Stimulated activated CD8-positive, alpha-beta memory T cell treated with anti-CD3 and anti-CD28 coated beads, Interleukin-2, amount 100 ng/mL, for 1 hour (primary cell): ENCODE measurements around the gene BBS12.

Experiments used
- DNase-seq, 2 donors: peaks; one replicate each; pipeline ENCODE4 v3.0.0-alpha.2; 2020; ENCODE audit warnings: low read depth in 2 of 2

The BBS12 gene

GRCh38 chr4:122715221-122715620, 17.3 kb upstream of the BBS12 start:
- DNase-seq = no peak

GRCh38 chr4:122716825-122717448, 15.6 kb upstream of the BBS12 start:
- peak; percentile 30 to 46 for DNase-seq

- no peak for DNase-seq
Measured at GRCh38 chr4:122718281-122718680, 14.2 kb upstream of the BBS12 start.

- DNase-seq = no peak
Measured at GRCh38 chr4:122722256-122722655, 10.2 kb upstream of the BBS12 start.

GRCh38 chr4:122728856-122729255, 3.6 kb upstream of the BBS12 start:
- DNase-seq = no peak

- no peak for DNase-seq
Measured at GRCh38 chr4:122731676-122732075, 828 bp upstream of the BBS12 start.

- DNase-seq = no peak
Measured at GRCh38 chr4:122733787-122734120, 1.2 kb downstream of the BBS12 start.

- DNase-seq = no peak
Measured at GRCh38 chr4:122739174-122739573, 6.7 kb downstream of the BBS12 start.

GRCh38 chr4:122742933-122743829, 10.7 kb downstream of the BBS12 start:
- no peak for DNase-seq

- no peak for DNase-seq
Measured at GRCh38 chr4:122744229-122744628, 11.7 kb downstream of the BBS12 start.

- DNase-seq = no peak
Measured at GRCh38 chr4:122746485-122746965, 14.0 kb downstream of the BBS12 start.

- no peak for DNase-seq
Measured at GRCh38 chr4:122747068-122747467, 14.6 kb downstream of the BBS12 start.

- DNase-seq = no peak
Measured at GRCh38 chr4:122747883-122748282, 15.4 kb downstream of the BBS12 start.

GRCh38 chr4:122749704-122750454, 17.4 kb downstream of the BBS12 start:
- DNase-seq = no peak

- no peak for DNase-seq
Measured at GRCh38 chr4:122755675-122756074, 23.2 kb downstream of the BBS12 start.

GRCh38 chr4:122758033-122758432, 25.5 kb downstream of the BBS12 start:
- DNase-seq = no peak

GRCh38 chr4:122759639-122760310, 27.3 kb downstream of the BBS12 start:
- no peak for DNase-seq

GRCh38 chr4:122762520-122762919, 30.0 kb downstream of the BBS12 start:
- DNase-seq = no peak

- DNase-seq = no peak
Measured at GRCh38 chr4:122762966-122763716, 30.6 kb downstream of the BBS12 start.

- DNase-seq = no peak
Measured at GRCh38 chr4:122764071-122764820, 31.7 kb downstream of the BBS12 start.
